Activated CD8-positive, alpha-beta T cell treated with anti-CD3 and anti-CD28 coated beads for 36 hours (primary cell): ENCODE measurements around the gene VEGFB. TPM values are rescaled to one million over a fixed set of nuclear protein-coding genes. Genes with fewer than 3 reads are reported as not detected.
A peak's percentile ranks its signal among the peaks of the same experiment; 100 is the strongest.

ENCODE experiments used
- ATAC-seq: fragments of 200-7000 bp; cut with Tn5 transposase; one replicate; pipeline ENCODE4 v1.10.0; 2021; ENCODE audit warnings: mild to moderate bottlenecking, moderate library complexity
- CTCF ChIA-PET: fragments of 350-600 bp; sonication (Branson Sonifier 250); formaldehyde crosslinking; loops from one replicate; lab custom pipeline; 2021; ENCODE audit warnings: antibody characterized with exemption; lab: Charles Lee
- POLR2A ChIA-PET: fragments of 350-600 bp; sonication (Branson Sonifier 250); formaldehyde crosslinking; loops from one replicate; lab custom pipeline; 2021; ENCODE audit warnings: antibody characterized with exemption; lab: Charles Lee
- DNase-seq: peaks from one replicate; pipeline ENCODE4 v3.0.0-alpha.2; 2020
- H3K27ac Mint-ChIP-seq: one replicate; pipeline ENCODE4 v1.8.0; 2021; ENCODE audit warnings: mild to moderate bottlenecking, mixed read lengths
- H3K27me3 Mint-ChIP-seq: one replicate; pipeline ENCODE4 v1.8.0; 2021; ENCODE audit warnings: mixed read lengths
- H3K36me3 Mint-ChIP-seq: one replicate; pipeline ENCODE4 v1.8.0; 2021; ENCODE audit warnings: low read depth, mixed read lengths
- H3K4me1 Mint-ChIP-seq: one replicate; pipeline ENCODE4 v1.8.0; 2021; ENCODE audit warnings: low read depth, mixed read lengths
- H3K4me3 Mint-ChIP-seq: one replicate; pipeline ENCODE4 v1.8.0; 2021; ENCODE audit warnings: mild to moderate bottlenecking, moderate library complexity, mixed read lengths
- H3K9me3 Mint-ChIP-seq: one replicate; pipeline ENCODE4 v1.8.0; 2021; ENCODE audit warnings: mixed read lengths
- CTCF ChIP-seq: fragments of 200-600 bp; IDR thresholded peaks from one replicate; pipeline ENCODE4 v1.8.0; 2022; ENCODE audit warnings: antibody characterized with exemption, mild to moderate bottlenecking
- intact Hi-C: fragments of 100-400 bp; cut with micrococcal nuclease; formaldehyde crosslinking; loops from one replicate; pipeline ENCODE4 v1.10.0; 2022
- total RNA-seq, 2 experiments: library from RNA; stranded (reverse); gene quantifications; one replicate each; pipeline ENCODE4 v1.2.3, GENCODE V29; 2021

The VEGFB gene
- total RNA-seq, 2 experiments from 2014 or later: 86.6 to 104 TPM

DNA sequence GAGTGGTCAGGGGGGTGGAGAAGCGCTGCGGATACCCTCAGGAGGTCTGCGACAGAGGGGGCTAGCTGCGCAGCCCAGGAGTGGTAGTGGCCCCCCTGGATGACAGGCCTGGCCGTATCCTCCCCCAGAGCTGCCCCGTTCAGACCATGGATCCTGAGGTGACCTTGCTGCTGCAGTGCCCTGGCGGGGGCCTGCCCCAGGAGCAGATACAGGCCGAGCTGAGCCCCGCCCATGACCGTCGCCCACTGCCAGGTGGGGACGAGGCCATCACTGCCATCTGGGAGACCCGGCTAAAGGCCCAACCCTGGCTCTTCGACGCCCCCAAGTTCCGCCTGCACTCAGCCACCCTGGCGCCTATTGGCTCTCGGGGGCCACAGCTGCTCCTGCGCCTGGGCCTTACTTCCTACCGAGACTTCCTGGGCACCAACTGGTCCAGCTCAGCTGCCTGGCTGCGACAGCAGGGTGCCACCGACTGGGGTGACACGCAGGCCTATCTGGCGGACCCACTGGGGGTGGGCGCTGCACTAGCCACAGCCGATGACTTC lies 7.8 kb upstream of the VEGFB start:
- peak; percentile 85 for DNase-seq
- H3K4me1 Mint-ChIP-seq: peaks cover 33% of the 10 kb centered on the region
- peak overlapping the region; percentile 85 for H3K27ac Mint-ChIP-seq
- POLR2A ChIA-PET: interaction anchor here (0.6 to 6.0 kb wide), 12 partner anchors 11 to 78 kb away, joined by 3 to 151 read pairs (median 5); partner anchors contain the start of genes BAD, FERMT3, FKBP2 and PLCB3
- H3K4me3 Mint-ChIP-seq: peak overlapping the region; percentile 89
- no peaks in the 10 kb centered on the region for H3K27me3 Mint-ChIP-seq
- CTCF ChIA-PET: interaction anchor here (1.0 to 5.3 kb wide), 11 partner anchors 9 to 78 kb away, joined by 3 to 45 read pairs (median 7); partner anchors contain the start of genes CATSPERZ, FERMT3 and PLCB3
- TF ChIP-seq CTCF: no peak
- ATAC-seq: peak; percentile 51
- peaks cover 11% of the 10 kb centered on the region for H3K36me3 Mint-ChIP-seq
- no peaks in the 10 kb centered on the region for H3K9me3 Mint-ChIP-seq
- intact Hi-C loops: no loop called here

DNA sequence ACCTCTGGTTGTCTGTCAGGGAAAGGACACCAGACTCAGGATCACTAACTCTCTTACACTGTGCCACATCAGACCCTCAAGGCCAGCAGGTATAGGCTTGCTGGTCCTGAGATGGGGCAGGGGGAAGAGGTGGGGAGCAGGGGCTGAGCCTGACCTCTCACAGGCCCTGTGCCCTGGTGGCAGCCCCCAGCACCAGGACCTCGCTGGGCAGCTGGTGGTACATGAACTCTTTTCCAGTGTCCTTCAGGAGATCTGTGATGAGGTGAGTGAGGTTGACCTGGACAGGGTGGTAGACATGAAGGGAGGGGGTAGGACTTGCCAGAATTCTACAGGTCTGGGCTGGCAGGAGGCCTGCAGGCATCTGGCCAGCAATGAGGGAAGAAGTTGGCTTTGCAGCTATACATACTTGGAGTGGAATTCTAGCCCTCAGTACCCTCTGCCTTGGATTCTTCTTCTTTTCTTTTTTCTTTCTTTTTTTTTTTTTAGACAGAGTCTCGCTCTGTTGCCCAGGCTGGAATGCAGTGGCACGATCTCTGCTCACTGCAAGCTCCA lies 6.9 kb upstream of the VEGFB start:
- peak overlapping the region; percentile 89 for H3K4me3 Mint-ChIP-seq
- no peaks in the 10 kb centered on the region for H3K9me3 Mint-ChIP-seq
- H3K27ac Mint-ChIP-seq: peak overlapping the region; percentile 85
- H3K4me1 Mint-ChIP-seq: peaks cover 36% of the 10 kb centered on the region
- DNase-seq (no peak), ATAC-seq (no peak)
- ChIA-PET CTCF (interaction anchor here (1.9 to 5.3 kb wide), 6 partner anchors 11 to 77 kb away, joined by 7 to 45 read pairs (median 10); partner anchors contain the start of genes CATSPERZ, FERMT3 and PLCB3), POLR2A (interaction anchor here (0.6 to 6.0 kb wide), 9 partner anchors 9 to 217 kb away, joined by 3 to 151 read pairs (median 5); partner anchors contain the start of genes FERMT3, FKBP2 and STIP1)
- TF ChIP-seq CTCF: no peak
- no peaks in the 10 kb centered on the region for H3K27me3 Mint-ChIP-seq
- H3K36me3 Mint-ChIP-seq: peaks cover 10% of the 10 kb centered on the region
- intact Hi-C loops: no loop called here

DNA sequence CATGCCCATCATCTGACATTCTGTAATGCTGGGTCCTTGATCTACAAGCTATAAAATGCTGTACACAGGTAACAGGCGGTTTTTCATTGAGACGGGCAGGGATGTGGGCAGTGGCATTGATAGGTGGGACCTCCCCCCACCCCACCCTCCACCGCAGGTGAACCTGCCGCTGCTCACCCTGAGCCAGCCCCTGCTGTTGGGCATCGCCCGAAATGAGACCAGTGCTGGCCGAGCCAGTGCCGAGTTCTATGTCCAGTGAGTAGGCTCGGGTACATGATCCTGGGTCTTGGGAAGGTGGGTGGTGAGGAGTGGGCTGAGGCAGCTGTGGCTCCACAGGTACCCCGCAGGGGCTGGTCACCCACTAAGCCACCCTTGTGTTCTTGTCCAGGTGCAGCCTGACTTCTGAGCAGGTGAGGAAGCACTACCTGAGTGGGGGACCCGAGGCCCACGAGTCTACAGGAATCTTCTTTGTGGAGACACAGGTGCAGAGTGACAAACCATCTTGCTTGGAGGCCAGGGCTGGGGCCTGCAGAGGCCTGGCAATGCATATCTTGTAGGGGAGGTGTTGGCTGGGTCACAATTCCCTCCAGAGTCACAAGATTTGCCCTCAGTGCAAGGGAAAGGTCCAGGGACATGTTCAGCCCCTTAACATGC lies 5.2 kb upstream of the VEGFB start:
- no peak for TF ChIP-seq CTCF
- peak overlapping the region; percentile 83 for H3K27ac Mint-ChIP-seq
- CTCF ChIA-PET: no interaction called here
- peak overlapping the region; percentile 81 for H3K4me3 Mint-ChIP-seq
- H3K27me3 Mint-ChIP-seq: no peaks in the 10 kb centered on the region
- POLR2A ChIA-PET: interaction anchor here (0.6 to 4.6 kb wide), 5 partner anchors 9 to 82 kb away, joined by 3 to 39 read pairs (median 4); partner anchors contain the start of gene FERMT3
- ATAC-seq (no peak), DNase-seq (no peak)
- intact Hi-C loops: no loop called here
- peaks cover 7% of the 10 kb centered on the region for H3K36me3 Mint-ChIP-seq
- H3K4me1 Mint-ChIP-seq: peaks cover 33% of the 10 kb centered on the region
- H3K9me3 Mint-ChIP-seq: no peaks in the 10 kb centered on the region

GRCh38 chr11:64229744-64230170 lies 4.6 kb upstream of the VEGFB start:
- H3K9me3 Mint-ChIP-seq: no peaks in the 10 kb centered on the region
- POLR2A ChIA-PET: interaction anchor here (0.6 to 4.6 kb wide), 4 partner anchors 21 to 81 kb away, joined by 3 to 39 read pairs (median 4); partner anchors contain the start of gene FERMT3
- CTCF ChIA-PET: interaction anchor here (1.1 kb wide), 1 partner anchor 75 kb away, joined by 4 read pairs; no protein-coding TSS in a partner anchor

More at GRCh38 chr11:64229744-64230170, 4.6 kb upstream of the VEGFB start:
- peak overlapping the region; percentile 81 for H3K4me3 Mint-ChIP-seq
- DNase-seq (no peak), ATAC-seq (no peak)
- TF ChIP-seq CTCF: no peak
- H3K36me3 Mint-ChIP-seq: peaks cover 5% of the 10 kb centered on the region
- peak overlapping the region; percentile 83 for H3K27ac Mint-ChIP-seq
- peaks cover 31% of the 10 kb centered on the region for H3K4me1 Mint-ChIP-seq
- no peaks in the 10 kb centered on the region for H3K27me3 Mint-ChIP-seq
- intact Hi-C loops: no loop called here
